ENCODE measurements around the gene PLA2G15.

Gene PLA2G15

DNA sequence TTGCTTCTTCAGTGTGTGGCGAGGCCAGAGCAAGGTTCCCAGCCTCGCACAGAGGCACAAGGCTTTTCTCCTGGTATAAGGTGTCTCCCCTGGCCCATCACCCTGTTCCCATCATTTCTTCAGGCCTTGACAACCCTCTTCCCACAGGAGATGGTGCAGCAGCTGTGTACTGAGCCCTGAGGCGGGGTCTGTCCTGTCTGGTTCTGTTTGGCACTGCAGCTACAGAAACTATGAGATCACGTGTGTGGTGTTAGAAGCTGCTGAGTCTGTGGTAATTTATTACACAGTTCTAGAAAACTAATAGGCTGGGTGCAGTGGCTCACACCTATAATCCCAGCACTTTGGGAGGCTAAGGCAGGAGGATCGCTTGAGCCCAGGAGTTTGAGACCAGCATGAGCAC, 7.2 kb downstream of the PLA2G15 start:
- no peak for DNase-seq (ENCODE audit: low read depth, low spot score)

DNA sequence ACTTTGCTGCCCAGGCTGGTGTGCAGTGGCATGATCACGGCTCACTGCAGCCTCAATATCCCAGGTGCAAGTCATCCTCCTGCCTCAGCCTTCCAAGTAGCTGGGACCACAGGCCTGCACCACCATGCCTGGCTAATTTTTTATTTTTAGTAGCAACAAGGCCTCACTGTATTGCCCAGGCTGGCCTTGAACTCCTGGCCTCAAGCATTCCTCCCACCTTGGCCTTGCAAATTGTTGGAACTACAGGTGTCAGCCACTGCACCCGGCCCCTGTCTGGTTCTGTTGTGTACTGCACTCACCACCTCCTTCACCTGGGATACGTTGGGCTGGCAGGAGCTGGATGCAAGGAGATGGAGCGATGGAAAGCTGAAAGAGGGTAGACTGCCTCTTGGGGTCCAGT, 8.5 kb downstream of the PLA2G15 start:
- DNase-seq (ENCODE audit: low read depth, low spot score) = no peak

- no peak for DNase-seq (ENCODE audit: low read depth, low spot score)
Measured at GRCh38 chr16:68255712-68256111, 10.5 kb downstream of the PLA2G15 start.

DNA sequence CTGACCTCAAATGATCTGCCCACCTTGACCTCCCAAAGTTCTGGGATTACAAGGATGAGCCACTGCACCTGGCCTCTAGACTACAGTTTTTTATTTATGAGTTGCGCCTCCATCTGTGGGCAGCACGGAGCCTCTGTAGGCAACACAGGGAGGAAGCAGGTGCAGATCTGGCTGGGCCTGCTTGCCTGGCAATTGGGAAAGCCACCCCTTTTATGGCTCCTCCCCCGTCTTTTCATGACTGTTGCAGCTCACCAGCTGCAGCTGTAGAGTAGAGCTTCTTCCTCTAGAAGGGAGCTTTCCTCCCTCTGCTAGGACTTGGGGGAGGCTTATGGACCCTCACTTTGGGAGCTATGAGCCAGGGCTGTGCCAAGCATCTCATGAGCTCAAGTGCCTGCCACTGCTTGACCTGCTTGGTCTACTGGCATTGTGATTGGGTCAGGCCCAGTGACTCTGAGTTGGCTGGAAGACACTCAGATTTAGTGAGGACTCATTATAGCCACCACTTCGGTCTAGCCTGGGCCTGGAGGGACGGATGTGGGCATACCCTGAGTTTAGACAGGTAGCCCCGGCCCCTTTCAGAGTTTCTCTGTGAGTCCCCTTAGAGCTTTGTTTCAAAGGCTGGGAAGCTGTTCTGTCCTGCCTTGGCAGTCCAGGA, 12.2 kb downstream of the PLA2G15 start:
- DNase-seq (ENCODE audit: low read depth, low spot score) = no peak

GRCh38 chr16:68257906-68258800, 13.0 kb downstream of the PLA2G15 start:
- DNase-seq (ENCODE audit: low read depth, low spot score) = no peak

DNA sequence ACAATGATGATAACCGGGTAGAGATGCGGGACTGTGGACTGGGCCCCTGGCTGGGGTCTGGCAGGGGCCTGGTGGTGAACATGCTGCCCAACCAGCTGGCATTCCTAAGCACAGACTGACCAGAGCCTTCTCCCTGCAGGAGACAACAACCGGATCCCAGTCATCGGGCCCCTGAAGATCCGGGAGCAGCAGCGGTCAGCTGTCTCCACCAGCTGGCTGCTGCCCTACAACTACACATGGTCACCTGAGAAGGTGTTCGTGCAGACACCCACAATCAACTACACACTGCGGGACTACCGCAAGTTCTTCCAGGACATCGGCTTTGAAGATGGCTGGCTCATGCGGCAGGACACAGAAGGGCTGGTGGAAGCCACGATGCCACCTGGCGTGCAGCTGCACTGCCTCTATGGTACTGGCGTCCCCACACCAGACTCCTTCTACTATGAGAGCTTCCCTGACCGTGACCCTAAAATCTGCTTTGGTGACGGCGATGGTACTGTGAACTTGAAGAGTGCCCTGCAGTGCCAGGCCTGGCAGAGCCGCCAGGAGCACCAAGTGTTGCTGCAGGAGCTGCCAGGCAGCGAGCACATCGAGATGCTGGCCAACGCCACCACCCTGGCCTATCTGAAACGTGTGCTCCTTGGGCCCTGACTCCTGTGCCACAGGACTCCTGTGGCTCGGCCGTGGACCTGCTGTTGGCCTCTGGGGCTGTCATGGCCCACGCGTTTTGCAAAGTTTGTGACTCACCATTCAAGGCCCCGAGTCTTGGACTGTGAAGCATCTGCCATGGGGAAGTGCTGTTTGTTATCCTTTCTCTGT, 14.0 kb downstream of the PLA2G15 start:
- no peak for DNase-seq (ENCODE audit: low read depth, low spot score)

GRCh38 chr16:68263559-68264127, 18.5 kb downstream of the PLA2G15 start:
- DNase-seq (ENCODE audit: low read depth, low spot score) = no peak

- peak; percentile 70 for DNase-seq (ENCODE audit: low read depth, low spot score)
Measured at GRCh38 chr16:68264128-68265077, 19.2 kb downstream of the PLA2G15 start, which contains the start of gene SLC7A6. Gene SLC7A6 (plus strand): TSS chr16:68264526. CDS start chr16:68274727, 10,201 bp downstream.

DNA sequence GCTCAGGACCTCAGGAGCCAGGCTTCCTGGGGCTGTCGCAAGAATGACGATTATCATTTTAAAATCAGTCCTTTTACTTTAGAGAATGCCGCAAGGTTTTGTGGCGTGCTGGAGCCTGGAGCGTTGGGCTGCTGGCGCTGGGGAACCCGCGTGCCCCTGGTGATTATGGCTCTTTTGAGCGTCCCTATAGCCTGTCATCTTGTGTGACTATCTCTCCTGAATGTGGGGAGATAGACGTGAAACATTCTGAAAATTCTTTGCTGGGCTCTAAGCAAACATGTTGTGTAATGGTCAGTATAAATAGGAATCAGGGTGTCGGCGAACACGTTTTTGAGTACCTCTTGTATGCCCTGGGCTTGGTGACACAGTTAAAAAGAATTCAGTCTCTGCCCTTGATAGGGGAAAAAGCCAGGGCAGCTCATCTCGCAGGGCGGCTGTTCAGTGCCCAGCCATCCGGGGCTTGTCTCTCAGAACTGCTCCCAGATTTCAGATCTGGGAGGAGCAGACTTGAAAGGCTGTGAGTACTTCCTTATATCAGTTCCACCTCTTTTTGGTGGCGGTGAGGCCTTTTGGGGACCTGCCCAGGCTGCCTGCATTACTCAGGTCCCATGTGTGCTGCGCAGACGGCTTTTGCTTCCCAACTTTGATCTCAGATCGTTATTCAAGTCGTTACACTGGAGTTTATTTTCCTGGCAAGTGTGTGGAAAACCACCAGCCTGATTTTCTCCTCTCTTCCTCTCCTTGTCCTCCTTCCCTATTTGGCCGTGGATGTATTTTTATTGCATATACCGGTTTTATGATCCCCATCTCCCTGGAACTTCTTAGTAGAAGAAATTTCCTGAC, 20.1 kb downstream of the PLA2G15 start:
- DNase-seq (ENCODE audit: low read depth, low spot score) = no peak

GRCh38 chr16:68267612-68268405, 22.6 kb downstream of the PLA2G15 start:
- no peak for DNase-seq (ENCODE audit: low read depth, low spot score)

DNA sequence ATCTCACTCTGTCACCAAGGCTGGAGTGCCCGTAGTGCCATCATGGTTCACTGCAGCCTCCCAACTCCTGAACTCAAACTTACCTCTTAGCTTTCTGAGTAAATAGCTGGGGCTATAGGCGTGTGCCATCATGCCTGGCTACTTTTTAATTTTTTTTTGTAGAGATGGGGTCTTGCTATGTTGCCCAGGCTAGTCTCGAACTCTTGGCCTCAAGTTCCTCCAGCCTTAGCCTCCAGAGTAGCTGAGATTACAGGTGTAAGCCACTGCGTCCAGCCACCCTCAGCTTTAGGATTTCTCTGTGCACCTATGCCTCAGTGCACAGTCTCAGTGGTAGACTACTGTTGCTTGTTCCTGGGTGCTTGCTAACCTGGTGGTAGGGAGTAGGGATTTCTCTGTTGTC, 24.6 kb downstream of the PLA2G15 start:
- DNase-seq (ENCODE audit: low read depth, low spot score) = no peak

GRCh38 chr16:68270353-68270752, 25.2 kb downstream of the PLA2G15 start:
- DNase-seq (ENCODE audit: low read depth, low spot score) = no peak

- DNase-seq (ENCODE audit: low read depth, low spot score) = no peak
Measured at GRCh38 chr16:68272507-68273209, 27.5 kb downstream of the PLA2G15 start.

DNA sequence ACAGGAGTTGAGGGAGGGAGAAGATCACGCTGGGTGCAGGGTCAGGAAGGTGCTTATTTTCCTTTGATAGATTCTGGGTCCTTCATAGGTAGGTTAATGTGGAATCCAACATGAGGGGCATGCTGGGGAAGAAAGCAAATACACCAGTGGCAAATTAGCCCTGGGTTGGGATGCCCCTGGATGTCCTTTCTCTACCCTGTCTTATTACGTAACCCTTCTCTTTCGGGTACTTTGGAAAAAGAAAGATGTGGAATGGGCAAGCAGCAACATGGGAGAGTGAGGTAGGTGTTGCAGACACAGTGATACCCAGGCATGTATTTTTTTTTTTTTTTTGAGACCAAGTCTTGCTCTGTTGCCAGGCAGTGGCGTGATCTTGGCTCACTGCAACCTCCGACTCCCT, 28.3 kb downstream of the PLA2G15 start:
- DNase-seq (ENCODE audit: low read depth, low spot score) = no peak

- DNase-seq (ENCODE audit: low read depth, low spot score) = no peak
Measured at GRCh38 chr16:68273896-68274295, 28.7 kb downstream of the PLA2G15 start.

- no peak for DNase-seq (ENCODE audit: low read depth, low spot score)
Measured at GRCh38 chr16:68274441-68274840, 29.3 kb downstream of the PLA2G15 start.

DNA sequence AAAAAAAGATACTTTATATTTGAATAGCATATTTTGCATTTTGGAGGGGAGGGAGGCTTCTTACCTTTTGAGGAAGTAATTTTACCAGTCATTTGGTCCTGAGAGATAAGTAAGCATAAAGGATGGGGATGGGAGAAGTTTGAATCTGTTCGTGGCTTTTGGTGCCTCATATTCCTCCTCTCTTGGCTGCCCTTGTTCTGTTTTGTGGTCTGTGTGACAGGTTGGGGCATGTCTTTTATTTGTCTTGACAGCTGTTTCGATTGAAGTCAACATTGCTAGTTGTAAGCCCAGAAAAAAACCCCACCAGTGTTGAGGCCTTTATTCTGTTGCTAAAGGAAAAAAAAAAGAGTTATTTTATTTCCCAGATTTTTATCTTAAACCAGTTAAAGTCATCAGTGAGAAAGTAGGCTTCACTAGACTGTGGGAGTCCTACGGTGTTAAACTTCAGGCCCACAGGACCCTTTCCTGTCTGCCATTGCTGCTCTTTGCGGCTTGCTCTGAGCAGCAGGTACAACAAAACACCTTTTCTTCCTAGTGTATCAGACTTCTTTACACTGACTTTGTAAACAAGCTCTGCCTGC, 30.5 kb downstream of the PLA2G15 start:
- no peak for DNase-seq (ENCODE audit: low read depth, low spot score)

- DNase-seq (ENCODE audit: low read depth, low spot score) = no peak
Measured at GRCh38 chr16:68276223-68276622, 31.1 kb downstream of the PLA2G15 start.

All from activated naive CD8-positive, alpha-beta T cell treated with anti-CD3 and anti-CD28 coated beads, Interleukin-2, amount 50 U/mL, for 16 hours (primary cell).